Spinal cord (tissue), 10 donors: ENCODE data around the gene DUSP8. TPM values are rescaled to one million over a fixed set of nuclear protein-coding genes. Genes with fewer than 3 reads are reported as not detected.
A peak's percentile ranks its signal among the peaks of the same experiment; 100 is the strongest.

Experiments used
- DNase-seq, 6 donors: peaks; one replicate each; pipeline versions ENCODE4 v3.0.0 to v3.0.0-alpha.2; 2013 to 2015; ENCODE audit warnings: low spot score in 6 of 6, low read depth in 4 of 6
- H3K27ac ChIP-seq: one replicate; pipeline ENCODE4 v1.5.1; 2013; ENCODE audit warnings: low read depth, low read length, control low read depth
- H3K27me3 ChIP-seq: one replicate; pipeline ENCODE4 v1.6.1; 2013; ENCODE audit warnings: low read length; ENCODE audit not compliant: control insufficient read depth, insufficient read depth
- H3K36me3 ChIP-seq: one replicate; pipeline ENCODE4 v1.6.1; 2013; ENCODE audit warnings: low read length; ENCODE audit not compliant: control insufficient read depth, insufficient read depth
- H3K4me1 ChIP-seq: one replicate; pipeline ENCODE4 v1.6.1; 2013; ENCODE audit warnings: low read length; ENCODE audit not compliant: control insufficient read depth, insufficient read depth
- H3K4me3 ChIP-seq: one replicate; pipeline ENCODE4 v1.5.1; 2013; ENCODE audit warnings: low read depth, low read length, control low read depth
- H3K9me3 ChIP-seq: one replicate; pipeline ENCODE4 v1.6.1; 2013; ENCODE audit warnings: low read length; ENCODE audit not compliant: control insufficient read depth, insufficient read depth
- WGBS: methylation state at CpG from one replicate; pipeline ENCODE4 v1.1.5; 2013; ENCODE audit warnings: missing lambda C conversion rate; ENCODE audit not compliant: insufficient coverage; 5-methylcytosine and 5-hydroxymethylcytosine counted together
- polyA plus RNA-seq, 2 donors: library from polyadenylated mRNA; unstranded; fragments of 120-200 nt; gene quantifications; one replicate each; pipeline ENCODE4 v1.2.1, GENCODE V29; 2013; ENCODE audit not compliant: insufficient read length in 2 of 2
- total RNA-seq, 2 donors: library from RNA; depleted of rRNA in 1 of 2; stranded (reverse); fragments of 120-200 nt in 1 of 2; fragments of >200 nt in 1 of 2; gene quantifications; one replicate each; pipeline versions ENCODE4 v1.2.3 to v1.2.4, GENCODE V29; 2013 to 2014
- donor health status: healthy.

DUSP8 gene
- total and polyA plus RNA-seq, 4 donors, result 2.9 to 86.2 (median 38.2) TPM

DNA sequence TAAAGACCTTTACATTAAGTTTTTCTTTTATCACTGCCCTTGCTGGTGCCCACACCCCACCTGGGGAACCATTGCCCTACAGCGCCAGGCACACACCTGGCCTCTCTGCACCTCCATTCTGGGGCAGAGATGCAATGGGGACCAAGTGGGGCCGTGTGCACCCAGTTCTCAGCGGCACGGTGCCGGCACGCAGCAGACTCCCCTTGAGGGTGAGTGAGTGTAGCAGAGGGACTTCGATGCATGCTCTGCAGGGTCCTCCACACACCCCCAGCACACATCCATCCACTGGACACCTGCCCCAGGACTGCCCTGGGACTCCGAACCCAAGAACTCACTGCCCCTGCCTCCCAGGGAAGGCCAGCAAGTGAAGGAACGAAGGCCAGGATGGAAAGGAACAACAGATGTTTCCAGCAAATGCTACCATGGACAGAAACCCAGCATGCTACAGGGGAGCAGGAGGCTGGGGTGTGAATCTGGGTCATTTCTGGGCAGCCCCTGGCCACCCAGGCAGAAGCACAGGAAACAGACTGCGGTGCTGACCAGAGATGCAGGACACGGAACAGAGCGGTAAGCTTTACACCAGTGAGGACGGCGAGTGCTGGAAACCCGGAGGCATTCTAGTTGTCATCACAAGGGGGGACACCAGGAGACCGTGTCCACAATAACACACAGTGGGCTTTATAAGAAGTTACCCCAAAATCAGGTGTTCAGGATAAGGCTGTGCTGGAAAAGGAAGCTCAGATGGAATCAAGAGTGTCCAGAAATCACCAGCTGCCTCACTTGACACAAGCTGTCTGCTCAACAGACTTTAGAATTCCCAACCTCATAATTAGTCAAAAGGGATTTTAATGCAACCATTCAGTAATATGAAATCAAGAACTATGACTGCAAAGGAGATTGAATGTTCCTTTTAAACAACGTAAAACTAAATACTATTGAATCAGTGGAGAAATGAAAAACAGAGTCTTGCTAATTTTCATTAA, 52.8 kb downstream of the DUSP8 start:
- H3K9me3 ChIP-seq, result no peaks in the 10 kb centered on the region
- no peak for DNase-seq
- 79% methylated on average over 9 of the region's 17 CpGs for WGBS
- H3K27ac ChIP-seq, result no peak overlapping the region
- no peaks in the 10 kb centered on the region for H3K27me3 ChIP-seq
- H3K4me3 ChIP-seq, result no peak overlapping the region
- H3K36me3 ChIP-seq, result peaks cover 21% of the 10 kb centered on the region
- H3K4me1 ChIP-seq, result peaks cover 54% of the 10 kb centered on the region

DNA sequence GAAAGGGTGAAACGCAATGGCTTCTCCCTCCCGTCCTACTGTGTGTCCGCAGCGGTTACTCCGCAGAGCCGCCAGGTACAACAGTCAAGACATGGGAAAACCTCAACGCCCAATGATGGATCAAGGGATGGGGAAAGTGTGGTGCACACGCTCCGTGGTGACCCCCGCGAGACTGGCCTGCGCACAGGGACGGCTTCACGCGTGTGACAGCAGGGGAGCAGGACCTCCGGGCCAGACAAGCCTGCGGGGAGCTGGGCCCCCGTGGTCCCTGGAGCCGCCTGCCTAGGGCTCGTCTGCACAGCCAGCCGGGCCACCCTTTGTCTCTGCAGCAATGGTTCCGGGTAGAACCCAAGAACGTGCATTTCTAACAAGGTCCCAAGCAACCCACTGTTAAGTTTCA, 53.8 kb downstream of the DUSP8 start:
- DNase-seq, result no peak
- 86% methylated on average over 23 of the region's 23 CpGs for WGBS
- H3K4me1 ChIP-seq, result peaks cover 65% of the 10 kb centered on the region

DNA sequence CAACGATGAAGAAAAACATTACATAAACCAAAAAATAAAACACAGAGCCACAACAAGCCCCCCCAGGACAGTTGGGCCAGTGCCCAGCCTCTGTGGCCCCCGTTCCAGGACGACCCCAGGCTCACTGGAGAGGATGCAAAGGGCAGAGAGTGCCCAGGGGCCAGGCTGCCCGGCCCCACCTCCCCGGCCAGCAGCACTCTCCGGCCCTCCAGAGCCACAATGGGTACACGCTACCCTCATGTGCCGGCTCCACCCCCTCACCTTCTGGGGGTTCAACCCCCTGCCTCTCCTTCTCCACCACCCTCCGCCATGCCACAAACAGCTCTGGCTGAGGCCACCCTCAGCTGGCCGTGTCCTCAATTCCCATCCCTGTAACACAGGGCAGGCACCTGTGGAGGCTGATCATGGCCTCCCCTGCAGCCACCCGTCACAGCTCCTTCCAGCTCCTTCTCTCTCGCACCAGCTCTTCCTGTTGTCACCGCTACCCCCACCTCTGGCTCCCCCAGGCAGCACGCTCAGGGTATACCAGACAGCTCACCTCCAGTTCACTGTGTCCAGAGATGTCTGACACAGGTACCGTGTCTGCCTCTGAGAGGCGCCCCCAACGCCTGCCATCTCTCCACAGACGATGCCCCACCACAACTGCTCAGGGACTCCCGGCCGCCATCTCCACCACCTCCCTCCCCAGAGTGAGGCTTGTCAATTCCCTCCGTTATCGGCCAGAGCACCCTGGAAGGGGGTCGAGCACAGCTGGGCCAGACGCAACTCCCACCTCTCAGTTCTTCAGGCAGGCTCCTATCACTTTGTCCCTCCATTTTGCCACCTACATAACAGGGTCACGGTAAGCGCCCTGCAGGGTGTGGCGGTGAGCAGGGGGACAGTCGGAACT, 54.7 kb downstream of the DUSP8 start:
- Histone ChIP-seq H3K36me3 (peaks cover 20% of the 10 kb centered on the region), H3K27ac (no peak overlapping the region), H3K9me3 (no peaks in the 10 kb centered on the region), H3K4me3 (no peak overlapping the region), H3K4me1 (peaks cover 66% of the 10 kb centered on the region), H3K27me3 (no peaks in the 10 kb centered on the region)
- 87% methylated on average over 25 of the region's 28 CpGs for WGBS
- DNase-seq, result no peak

More for the DNA sequence above, 53.8 kb downstream of the DUSP8 start:
- Histone ChIP-seq H3K4me3 (no peak overlapping the region), H3K27ac (no peak overlapping the region), H3K9me3 (no peaks in the 10 kb centered on the region), H3K36me3 (peaks cover 18% of the 10 kb centered on the region), H3K27me3 (no peaks in the 10 kb centered on the region)

DNA sequence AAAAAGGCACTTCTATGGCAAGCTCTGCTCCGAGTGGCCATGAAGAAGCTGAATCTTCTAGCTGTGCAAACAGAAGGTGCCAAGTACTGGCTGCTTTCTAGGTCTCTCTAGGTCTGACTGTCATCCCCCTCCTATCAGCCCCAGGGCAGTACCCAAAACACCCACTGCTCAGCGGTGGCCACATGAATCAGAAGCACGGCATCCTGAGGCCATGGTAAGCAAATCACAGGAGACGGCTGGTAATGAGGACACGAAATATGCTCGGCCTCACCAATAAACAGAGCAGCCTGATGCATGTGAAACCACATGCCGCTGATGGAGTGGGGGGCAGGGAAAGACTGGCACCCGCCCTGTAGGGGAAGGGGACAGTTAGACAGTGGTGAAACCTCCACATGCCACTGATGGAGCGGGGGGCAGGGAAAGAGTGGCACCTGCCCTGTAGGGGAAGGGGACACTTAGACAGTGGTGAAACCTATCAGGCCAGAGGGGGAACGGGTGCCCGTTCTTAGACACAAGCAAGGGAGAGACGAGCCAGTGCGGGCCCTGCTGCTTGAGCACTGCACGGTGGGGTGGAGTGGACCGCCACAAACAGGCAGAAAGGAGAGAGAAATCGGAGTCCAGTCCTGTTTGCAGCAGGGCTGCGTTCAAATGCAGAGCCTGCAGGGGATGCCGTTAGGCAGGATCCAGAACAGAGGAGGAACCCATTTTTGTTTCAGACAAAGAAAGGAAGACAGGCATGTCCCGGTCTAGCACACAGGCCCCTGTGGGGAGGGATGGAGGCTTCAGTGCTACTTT, 55.6 kb downstream of the DUSP8 start:
- 78% methylated on average over 16 of the region's 19 CpGs for WGBS
- H3K9me3 ChIP-seq, result no peaks in the 10 kb centered on the region

DNA sequence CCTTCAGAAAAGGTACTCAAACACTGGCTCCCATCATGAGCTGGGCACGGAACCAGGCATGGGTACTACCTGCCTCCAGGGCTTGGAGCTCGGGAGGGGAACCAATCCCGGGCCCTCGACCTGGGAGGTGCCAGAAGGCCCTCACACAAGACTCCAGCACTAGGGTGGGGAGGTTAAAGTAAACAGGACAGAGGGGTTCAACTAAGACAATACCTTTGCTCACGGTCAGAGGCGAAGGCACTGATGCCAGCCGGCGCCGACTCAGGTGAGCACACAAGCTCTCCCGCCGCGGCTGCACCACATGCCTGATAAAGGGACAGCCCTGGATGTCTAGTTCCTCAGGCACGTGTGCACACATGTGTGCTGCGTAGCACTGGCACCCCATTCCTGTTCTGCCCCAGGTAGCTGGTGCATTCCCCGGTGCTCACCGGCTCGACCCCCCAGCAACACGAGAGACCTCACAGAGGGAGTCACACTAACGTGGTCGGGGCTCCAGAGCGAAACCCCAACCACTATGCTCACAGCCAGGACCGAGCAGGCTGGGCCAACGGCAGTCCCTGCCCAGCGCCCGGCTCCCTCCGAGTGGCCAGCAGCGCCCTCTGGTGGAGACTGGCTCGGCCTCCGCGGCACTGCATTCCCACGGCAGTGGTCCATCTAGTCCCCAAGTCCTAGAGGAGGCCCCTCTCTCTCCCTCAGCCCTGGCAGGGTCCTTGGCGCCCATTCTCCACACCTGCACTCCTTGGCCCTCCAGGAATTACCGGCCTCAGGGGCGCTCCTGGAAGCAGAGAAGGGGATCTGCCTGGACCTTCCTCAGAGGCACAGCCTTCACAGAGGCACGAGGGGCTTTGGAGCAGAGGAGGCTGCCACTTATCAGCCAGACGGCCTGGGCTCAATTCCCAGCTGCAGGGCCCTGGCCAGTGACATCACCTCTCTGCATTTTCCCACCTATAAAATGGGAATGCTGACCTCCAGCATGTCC, 56.7 kb downstream of the DUSP8 start:
- 34% methylated on average over 36 of the region's 36 CpGs for WGBS
- peak in 5 of 6 donors; percentile 56 to 90 (median 66) for DNase-seq
- H3K27me3 ChIP-seq, result no peaks in the 10 kb centered on the region
- H3K36me3 ChIP-seq, result peaks cover 22% of the 10 kb centered on the region
- no peak overlapping the region for H3K27ac ChIP-seq
- H3K4me1 ChIP-seq, result peaks cover 53% of the 10 kb centered on the region
- H3K9me3 ChIP-seq, result no peaks in the 10 kb centered on the region
- no peak overlapping the region for H3K4me3 ChIP-seq

More for the DNA sequence above, 55.6 kb downstream of the DUSP8 start:
- Histone ChIP-seq H3K27ac (no peak overlapping the region), H3K36me3 (peaks cover 22% of the 10 kb centered on the region), H3K4me1 (peaks cover 60% of the 10 kb centered on the region), H3K4me3 (no peak overlapping the region), H3K27me3 (no peaks in the 10 kb centered on the region)
- DNase-seq, result no peak

DNA sequence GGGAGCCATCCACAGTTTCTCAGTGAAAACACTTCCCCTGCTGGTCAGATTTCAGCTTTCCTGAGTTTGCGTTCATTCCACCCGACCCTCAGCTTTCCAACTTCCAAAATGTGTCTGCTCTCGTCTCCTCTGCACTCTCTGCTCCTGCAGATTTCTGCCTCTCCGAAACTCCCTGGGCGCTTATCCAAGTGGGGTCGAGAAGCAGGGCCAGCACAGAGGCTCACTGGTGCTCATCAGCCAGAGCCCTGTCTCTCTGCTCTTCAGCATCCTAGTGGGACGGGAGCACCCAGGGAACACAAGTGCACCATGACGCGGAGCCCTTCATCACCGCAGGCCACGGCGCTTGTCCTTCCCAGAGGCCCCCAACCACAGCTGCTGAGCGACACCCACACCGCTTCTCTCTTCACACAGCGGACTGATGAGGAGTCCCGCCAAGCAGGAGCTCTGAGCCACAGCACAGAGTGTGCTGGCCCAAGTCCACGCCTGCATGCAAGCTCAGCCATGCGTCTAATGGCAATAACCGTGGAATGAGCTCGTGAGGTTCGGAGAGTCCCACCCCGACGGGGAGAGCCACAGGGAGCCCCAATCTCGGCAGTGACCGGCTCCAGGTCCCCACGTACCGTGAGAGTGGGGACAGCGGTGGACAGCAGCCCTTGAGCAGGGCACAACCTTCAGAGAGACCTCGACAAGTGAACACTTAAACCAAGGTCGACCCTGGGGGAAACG, 57.6 kb downstream of the DUSP8 start:
- Histone ChIP-seq H3K4me3 (no peak overlapping the region), H3K9me3 (no peaks in the 10 kb centered on the region), H3K4me1 (peaks cover 50% of the 10 kb centered on the region), H3K27ac (no peak overlapping the region), H3K36me3 (peaks cover 22% of the 10 kb centered on the region), H3K27me3 (no peaks in the 10 kb centered on the region)
- DNase-seq, result peak in 1 of 6 donors; percentile 45
- 54% methylated on average over 28 of the region's 31 CpGs for WGBS

DNA sequence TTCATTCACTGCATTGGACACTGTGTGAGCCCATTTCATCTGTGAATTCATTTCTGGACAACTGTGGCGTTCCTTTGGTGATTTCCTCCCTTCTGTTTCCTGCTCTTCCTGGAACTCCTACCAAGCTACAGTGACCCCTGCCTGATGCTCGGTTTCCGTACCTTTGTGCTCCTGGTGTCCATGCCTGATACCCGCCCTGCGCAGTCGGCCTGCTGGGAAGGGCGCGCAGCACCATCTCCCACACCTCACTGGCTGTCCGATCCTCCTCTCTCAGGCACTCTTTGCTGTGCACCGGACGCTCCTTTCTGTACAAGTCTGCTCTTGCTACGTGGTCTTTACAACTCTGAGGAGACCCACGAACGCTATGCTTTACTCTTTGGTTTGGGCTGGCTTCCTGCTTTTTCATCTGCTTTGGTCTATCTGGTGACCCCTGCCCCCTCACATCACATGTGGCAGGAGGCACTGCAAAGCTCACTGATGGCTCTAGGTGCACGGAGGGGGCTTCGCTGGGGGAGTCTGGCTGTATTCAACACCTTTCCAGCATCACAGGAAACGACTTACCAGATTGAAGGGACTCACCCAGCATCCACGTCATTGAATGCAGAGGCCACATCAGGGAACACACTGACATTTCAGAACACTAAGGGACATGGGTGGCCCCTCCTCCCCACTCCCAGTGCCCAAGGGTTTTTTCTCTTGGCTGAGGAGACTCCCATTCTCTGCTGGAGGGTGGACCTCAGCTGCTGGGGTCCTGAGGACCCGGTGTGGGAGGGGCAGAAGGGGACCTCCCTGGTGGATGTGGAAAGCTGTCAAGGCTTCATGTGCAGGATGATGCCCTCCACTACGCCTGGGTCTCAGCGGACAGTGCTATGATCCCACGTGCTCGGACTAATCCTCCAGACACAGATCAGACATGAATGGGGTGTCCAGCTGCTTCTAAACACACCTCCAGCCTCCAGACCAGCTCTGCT, 58.5 kb downstream of the DUSP8 start:
- Histone ChIP-seq H3K4me3 (no peak overlapping the region), H3K27ac (no peak overlapping the region), H3K9me3 (no peaks in the 10 kb centered on the region), H3K4me1 (peaks cover 50% of the 10 kb centered on the region), H3K36me3 (peaks cover 23% of the 10 kb centered on the region), H3K27me3 (no peaks in the 10 kb centered on the region)
- WGBS, result 84% methylated on average over 23 of the region's 23 CpGs
- no peak for DNase-seq
